ENCODE data around the gene FFAR1. TPM values are rescaled to one million over a fixed set of nuclear protein-coding genes. Genes with fewer than 3 reads are reported as not detected.

The FFAR1 gene
- total RNA-seq, 1 experiment from 2014 or later, result 1.7 TPM

DNA sequence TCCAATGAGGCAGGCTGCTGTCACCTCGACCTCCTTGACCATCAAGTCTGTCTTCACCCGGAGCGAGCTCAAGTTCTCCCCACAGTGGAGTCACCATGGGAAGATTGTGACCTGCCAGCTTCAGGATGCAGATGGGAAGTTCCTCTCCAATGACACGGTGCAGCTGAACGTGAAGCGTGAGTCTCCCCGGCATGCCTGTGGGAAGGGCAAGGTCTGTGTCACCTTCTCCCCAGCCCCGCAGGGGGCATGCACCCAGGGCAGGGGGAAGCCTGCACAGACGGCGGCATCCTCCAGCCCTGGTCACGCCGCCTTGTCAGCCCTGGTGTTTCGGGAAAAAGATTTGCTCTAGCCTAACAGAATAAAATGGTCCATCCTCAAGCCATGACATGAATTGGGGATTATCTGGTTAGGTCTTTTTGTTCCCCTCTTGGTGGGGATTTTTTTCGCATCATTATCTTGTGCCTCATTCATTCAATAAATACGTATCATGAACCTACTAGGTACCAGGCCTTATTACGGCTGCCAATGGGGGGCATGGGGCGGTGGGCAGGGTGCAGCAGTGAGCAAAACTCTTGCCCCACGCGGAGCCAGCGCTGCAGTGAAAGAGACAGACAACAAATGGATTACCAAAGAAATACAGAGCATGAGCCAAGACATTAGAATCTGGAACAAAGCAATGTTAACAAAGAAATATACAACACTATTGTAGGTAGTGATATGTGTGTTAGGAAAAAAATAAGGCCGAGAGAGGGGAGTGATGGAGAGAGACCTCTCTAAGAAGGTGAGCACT, 11.3 kb upstream of the FFAR1 start:
- no peak for DNase-seq (ENCODE audit: low read depth)
- in situ Hi-C loops (cut with HindIII; ENCODE audit: low pct_unique_long_range_greater_than_20kb, low sequenced_read_pairs), result no loop called here

DNA sequence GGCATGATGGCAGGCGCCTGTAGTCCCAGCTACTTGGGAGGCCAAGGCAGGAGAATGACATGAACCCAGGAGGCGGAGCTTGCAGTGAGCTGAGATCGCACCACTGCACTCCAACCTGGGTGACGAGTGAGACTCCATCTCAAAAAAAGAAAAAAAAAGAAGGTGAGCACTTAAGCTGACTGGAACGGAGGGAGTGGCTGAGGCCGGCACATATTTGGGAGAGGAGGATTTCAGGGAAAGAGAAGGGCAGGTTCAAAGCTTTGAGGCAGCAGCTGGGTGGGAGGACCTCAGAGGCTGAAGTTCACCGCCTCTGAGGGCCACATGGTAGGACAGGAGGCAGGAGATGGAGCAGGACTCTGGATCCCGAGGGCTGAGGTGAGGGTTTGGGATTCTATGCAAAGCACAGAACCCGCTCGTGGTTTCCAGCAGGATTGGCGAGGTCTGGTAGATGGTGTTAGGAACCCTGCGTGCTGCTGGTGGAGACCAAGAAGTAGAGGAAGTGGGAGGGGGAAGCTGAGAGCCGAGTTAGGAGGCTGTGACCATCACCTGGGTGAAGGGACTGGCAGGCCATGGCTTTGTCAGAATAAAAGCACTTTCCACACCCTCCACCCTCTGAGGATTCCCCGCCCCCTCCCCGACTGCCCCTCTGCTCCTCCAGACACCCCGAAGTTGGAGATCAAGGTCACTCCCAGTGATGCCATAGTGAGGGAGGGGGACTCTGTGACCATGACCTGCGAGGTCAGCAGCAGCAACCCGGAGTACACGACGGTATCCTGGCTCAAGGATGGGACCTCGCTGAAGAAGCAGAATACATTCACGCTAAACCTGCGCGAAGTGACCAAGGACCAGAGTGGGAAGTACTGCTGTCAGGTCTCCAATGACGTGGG, 10.4 kb upstream of the FFAR1 start:
- no peak for DNase-seq (ENCODE audit: low read depth)
- in situ Hi-C loops (cut with HindIII; ENCODE audit: low pct_unique_long_range_greater_than_20kb, low sequenced_read_pairs), result no loop called here

DNA sequence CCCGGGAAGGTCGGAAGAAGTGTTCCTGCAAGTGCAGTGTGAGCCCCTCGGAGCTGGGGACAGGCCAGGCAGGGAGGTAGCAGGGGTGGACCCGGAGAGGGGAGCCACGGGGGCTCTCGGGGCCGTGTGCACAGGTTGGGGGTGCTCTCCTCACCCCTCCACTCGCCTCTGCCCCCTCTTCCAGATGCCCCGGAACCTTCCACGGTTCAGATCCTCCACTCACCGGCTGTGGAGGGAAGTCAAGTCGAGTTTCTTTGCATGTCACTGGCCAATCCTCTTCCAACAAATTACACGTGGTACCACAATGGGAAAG, 9.8 kb upstream of the FFAR1 start:
- DNase-seq (ENCODE audit: low read depth), result no peak
- in situ Hi-C loops (cut with HindIII; ENCODE audit: low pct_unique_long_range_greater_than_20kb, low sequenced_read_pairs), result no loop called here

DNA sequence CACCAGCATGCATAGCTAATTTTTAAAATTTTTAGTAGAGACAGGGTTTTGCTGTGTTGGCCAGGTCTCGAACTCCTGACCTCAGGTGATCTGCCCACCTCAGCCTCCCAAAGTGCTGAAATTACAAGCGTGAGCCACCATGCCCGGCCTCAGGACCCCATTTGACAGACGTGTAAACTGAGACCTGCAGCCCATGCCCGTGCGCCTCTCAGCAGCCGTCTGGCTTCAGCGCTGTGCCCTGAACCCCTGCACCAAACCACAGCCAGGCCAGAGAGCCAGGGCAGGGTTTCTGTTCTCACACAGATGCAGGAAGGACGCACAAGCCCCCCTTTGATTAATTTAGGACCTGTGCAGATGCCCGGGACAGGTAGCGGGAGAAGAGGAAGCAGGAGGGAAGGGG, 7.3 kb upstream of the FFAR1 start:
- in situ Hi-C loops (cut with HindIII; ENCODE audit: low pct_unique_long_range_greater_than_20kb, low sequenced_read_pairs), result no loop called here
- DNase-seq (ENCODE audit: low read depth), result no peak

DNA sequence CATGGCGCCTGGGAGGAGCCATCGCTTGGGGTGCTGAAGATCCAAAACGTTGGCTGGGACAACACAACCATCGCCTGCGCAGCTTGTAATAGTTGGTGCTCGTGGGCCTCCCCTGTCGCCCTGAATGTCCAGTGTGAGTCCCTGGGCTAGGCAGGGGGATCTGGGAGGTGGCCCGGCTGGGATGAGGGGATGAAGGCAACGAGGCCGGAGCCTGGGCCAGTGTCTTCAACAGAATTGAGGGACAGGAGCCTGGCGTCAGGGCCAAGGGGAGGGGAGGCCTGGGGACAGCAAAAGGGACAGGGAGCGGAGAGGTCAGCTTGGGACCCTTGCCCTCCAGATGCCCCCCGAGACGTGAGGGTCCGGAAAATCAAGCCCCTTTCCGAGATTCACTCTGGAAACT, 6.7 kb upstream of the FFAR1 start:
- DNase-seq (ENCODE audit: low read depth), result no peak
- in situ Hi-C loops (cut with HindIII; ENCODE audit: low pct_unique_long_range_greater_than_20kb, low sequenced_read_pairs), result no loop called here

DNA sequence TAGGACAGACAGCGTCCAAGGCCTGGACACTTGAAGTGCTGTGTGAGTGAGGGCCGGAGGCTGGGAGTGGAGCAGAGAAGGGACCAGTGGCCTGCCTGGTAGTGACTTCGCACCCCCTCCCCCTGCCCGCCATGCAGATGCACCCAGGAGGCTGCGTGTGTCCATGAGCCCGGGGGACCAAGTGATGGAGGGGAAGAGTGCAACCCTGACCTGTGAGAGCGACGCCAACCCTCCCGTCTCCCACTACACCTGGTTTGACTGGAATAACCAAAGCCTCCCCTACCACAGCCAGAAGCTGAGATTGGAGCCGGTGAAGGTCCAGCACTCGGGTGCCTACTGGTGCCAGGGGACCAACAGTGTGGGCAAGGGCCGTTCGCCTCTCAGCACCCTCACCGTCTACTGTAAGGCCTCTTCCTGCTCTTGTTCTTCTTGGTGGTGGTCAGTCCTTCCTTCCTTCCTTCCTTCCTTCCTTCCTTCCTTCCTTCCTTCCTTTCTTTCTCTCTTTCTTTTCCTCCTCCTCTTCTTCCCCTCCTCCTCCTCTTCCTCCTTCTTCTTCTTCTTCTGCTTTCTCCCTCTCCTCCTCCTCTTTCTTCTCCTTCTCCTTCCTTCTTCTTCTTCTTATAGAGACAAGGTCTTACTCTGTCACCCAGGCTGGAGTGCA, 6.0 kb upstream of the FFAR1 start:
- in situ Hi-C loops (cut with HindIII; ENCODE audit: low pct_unique_long_range_greater_than_20kb, low sequenced_read_pairs), result no loop called here
- no peak for DNase-seq (ENCODE audit: low read depth)

DNA sequence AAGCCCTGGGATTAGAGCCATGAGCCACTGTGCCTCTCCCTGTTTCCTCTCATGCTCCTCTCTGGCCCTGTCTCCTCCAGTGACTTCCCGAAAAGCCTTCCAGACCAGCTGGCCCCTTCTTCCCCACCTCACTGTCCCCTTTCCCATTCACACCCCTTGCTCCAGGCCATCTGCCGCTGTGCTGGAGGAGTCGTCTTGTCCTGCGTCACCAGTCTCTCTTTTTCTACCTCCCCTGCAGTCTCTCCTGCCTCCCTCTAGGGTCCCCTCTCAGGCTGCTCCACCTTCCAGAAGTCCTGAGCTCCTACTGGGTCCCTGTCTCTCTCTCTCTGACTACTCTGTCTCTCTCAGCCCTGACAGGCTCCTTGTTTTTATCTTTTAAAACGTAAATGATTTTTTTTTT, 5.3 kb upstream of the FFAR1 start:
- DNase-seq (ENCODE audit: low read depth), result no peak
- in situ Hi-C loops (cut with HindIII; ENCODE audit: low pct_unique_long_range_greater_than_20kb, low sequenced_read_pairs), result no loop called here

DNA sequence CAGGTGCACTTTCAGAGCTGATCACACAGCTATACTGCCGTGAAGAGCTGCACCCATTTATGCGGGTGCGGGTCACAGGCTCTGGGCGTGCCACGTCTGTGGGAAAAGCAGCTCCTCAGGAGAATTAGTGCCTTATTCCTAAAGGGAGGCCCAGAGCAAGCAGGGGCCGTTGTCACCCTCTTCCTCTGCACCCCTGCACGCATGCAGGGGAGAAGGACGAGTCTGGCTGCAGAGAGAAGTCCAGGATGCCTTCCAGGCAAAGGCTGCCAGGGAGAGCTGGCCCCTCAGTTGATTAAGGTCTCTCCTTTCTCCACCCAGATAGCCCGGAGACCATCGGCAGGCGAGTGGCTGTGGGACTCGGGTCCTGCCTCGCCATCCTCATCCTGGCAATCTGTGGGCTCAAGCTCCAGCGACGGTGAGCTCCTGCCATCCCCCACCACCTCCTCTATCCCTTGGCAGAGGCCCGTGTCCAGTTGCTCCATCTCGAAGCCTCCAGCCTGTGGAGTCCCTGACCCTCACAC, 3.1 kb upstream of the FFAR1 start:
- DNase-seq (ENCODE audit: low read depth), result no peak
- in situ Hi-C loops (cut with HindIII; ENCODE audit: low pct_unique_long_range_greater_than_20kb, low sequenced_read_pairs), result no loop called here

DNA sequence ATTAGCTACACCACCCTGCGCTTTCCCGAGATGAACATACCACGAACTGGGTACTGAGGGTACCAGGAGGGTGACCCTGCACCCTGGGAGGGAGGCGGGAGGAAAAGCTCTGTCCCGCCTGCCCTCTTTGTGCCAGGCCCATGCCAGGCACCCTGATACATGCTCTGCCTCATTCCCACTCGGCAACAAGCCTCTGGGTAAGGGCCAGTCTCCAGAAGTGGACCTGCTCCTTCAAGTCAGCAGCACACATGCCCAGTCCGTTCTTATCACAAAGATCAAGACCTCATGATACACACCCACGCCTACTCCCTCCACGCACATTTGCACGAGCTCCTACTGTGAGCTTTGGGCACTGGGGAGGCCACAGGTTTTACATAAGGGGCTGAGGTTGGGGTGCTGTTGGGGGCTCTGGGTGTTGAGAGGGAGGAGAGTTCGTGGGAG, 2.0 kb upstream of the FFAR1 start:
- DNase-seq (ENCODE audit: low read depth), result no peak

DNA sequence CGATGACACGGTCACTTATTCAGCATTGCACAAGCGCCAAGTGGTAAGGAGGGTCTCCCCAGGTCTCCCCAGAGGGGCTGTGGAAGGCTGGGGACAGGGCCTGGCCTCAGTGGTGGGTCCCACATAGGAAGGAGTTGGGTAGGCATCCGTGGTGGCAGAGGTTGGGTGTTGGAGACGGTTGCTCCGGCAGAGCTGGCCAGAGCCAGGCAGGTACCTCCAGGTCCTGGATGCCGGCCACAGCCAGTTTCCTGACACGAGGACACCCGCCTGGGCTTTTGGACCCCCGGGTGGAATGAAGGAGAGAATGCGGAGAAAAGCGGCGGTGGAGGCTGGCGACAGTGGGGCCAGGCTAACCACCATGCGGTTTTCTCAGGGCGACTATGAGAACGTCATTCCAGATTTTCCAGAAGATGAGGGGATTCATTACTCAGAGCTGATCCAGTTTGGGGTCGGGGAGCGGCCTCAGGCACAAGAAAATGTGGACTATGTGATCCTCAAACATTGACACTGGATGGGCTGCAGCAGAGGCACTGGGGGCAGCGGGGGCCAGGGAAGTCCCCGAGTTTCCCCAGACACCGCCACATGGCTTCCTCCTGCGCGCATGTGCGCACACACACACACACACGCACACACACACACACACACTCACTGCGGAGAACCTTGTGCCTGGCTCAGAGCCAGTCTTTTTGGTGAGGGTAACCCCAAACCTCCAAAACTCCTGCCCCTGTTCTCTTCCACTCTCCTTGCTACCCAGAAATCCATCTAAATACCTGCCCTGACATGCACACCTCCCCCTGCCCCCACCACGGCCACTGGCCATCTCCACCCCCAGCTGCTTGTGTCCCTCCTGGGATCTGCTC, 1.3 kb upstream of the FFAR1 start:
- no peak for DNase-seq (ENCODE audit: low read depth)
- in situ Hi-C loops (cut with HindIII; ENCODE audit: low pct_unique_long_range_greater_than_20kb, low sequenced_read_pairs), result no loop called here

More for the DNA sequence above, 2.0 kb upstream of the FFAR1 start:
- in situ Hi-C loops (cut with HindIII; ENCODE audit: low pct_unique_long_range_greater_than_20kb, low sequenced_read_pairs), result no loop called here

DNA sequence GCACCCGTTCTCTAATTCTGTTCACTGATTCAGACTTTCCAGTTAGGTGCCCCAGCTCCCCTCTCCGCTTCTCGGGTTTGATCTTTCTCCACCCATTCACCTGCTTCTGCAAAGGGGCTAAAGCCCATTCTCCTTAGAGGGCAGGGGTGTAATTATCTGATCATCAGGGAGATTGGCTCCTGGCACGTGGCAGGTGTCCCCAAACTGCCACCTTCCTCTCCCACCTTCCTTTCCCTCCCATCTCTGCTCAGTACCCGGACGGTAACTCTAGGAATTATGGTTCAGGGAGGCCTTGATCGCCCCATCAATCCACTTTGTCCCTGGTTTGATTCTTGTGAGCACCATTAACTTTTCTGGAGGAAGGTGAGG, 212 bp downstream of the FFAR1 start:
- in situ Hi-C loops (cut with HindIII; ENCODE audit: low pct_unique_long_range_greater_than_20kb, low sequenced_read_pairs), result no loop called here
- no peak for DNase-seq (ENCODE audit: low read depth)

DNA sequence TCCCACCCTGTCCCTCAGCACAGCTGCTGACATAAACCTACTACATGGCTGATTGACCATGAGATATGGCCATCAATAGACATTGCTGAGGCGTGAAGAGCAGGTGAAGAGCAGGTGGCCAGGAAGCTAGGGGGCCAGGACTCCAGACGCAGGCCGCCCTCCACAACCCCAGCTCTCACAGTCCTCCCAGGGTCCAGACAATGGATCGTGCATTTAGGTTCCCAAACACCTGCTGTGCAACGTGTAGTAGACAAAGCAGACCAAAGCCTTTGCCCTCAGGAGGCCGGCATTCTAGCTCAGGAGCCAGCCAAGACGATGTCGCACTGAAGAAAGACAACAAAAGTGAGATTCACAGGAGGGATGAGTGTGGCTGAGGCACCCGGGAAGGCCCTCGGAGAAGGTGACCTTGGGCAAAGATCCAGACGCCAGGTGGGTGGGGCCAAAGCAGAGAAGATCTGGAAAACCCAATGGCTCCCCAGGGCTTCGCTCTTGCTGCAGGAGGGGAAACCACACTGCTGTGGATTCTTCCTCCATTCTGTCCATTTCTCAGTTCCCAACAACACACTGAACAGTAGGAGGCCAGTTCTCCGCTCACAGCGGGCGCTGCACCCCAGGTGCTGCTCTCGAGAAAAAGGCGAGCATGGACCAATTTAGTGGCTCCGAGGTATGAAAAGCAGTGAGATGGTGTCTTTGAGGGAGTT, 1.4 kb downstream of the FFAR1 start:
- in situ Hi-C loops (cut with HindIII; ENCODE audit: low pct_unique_long_range_greater_than_20kb, low sequenced_read_pairs), result no loop called here
- peak; percentile 29 for DNase-seq (ENCODE audit: low read depth)

DNA sequence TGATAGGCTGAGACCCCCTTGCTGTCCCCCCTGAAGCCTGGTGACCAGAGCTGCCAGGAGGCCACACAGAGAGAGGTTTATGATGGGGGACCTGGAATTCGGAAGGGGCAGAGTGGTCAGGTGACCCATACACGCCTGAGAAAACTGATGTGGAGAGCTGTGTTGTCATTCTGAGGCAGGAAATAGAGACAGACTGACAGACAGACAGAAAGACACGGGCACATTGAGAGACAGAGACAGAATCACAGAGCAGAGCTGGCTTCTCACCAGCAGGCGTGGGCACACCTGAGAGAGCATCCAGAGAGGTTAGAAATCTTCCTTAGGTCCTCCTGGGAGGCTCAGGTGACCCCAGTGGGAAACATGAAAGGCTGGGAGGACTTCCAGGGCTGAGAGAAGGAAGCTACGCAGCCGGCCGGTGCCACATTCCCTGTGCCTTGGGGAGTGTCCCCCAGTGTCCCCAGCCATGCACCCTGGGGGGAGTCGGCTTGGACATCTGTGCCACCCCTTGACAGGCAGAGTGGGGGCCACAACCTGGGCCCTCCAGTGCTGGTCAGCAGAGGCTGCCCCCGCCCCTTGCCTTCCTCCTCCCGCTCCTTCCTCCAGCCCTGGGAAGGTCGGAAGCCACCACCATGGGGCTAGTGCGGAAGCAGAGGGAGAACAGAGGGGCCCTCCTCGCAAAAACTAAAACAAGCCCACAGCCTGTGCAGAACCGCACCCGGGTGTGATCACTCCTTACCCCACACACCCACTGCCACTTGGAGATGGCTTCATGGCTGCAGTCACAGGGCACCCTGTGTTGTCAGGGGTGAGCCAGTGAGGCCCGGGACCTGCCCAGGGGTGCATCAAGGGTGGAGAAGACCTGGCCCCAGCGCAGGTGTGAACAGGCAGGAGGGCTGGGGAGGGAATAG, 2.2 kb downstream of the FFAR1 start:
- in situ Hi-C loops (cut with HindIII; ENCODE audit: low pct_unique_long_range_greater_than_20kb, low sequenced_read_pairs), result loop anchor here (10.0 kb wide), 1 partner anchor 85 kb away; no protein-coding TSS in a partner anchor
- peak; percentile 19 for DNase-seq (ENCODE audit: low read depth)

DNA sequence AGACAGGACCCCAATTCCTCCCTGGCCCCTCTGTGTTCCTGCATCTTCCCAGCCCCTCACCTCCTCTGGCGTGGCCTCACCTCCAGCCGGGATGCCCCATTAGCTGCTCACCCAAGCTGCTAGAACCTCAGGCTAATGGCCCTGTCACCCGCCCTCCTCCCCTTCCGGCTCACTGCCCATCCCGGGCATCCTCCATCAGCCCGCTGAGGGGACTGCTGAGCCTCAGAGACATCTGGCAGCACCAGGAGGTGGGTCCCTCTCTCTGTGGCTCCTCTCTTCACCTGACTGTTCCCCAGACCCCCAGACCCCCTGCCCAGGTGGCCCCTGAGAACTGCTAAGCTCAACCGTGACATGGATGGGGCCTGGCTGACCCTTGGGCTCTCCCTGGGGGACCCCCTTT, 2.9 kb downstream of the FFAR1 start:
- in situ Hi-C loops (cut with HindIII; ENCODE audit: low pct_unique_long_range_greater_than_20kb, low sequenced_read_pairs), result loop anchor here (10.0 kb wide), 1 partner anchor 84 kb away; no protein-coding TSS in a partner anchor
- DNase-seq (ENCODE audit: low read depth), result peak; percentile 66

DNA sequence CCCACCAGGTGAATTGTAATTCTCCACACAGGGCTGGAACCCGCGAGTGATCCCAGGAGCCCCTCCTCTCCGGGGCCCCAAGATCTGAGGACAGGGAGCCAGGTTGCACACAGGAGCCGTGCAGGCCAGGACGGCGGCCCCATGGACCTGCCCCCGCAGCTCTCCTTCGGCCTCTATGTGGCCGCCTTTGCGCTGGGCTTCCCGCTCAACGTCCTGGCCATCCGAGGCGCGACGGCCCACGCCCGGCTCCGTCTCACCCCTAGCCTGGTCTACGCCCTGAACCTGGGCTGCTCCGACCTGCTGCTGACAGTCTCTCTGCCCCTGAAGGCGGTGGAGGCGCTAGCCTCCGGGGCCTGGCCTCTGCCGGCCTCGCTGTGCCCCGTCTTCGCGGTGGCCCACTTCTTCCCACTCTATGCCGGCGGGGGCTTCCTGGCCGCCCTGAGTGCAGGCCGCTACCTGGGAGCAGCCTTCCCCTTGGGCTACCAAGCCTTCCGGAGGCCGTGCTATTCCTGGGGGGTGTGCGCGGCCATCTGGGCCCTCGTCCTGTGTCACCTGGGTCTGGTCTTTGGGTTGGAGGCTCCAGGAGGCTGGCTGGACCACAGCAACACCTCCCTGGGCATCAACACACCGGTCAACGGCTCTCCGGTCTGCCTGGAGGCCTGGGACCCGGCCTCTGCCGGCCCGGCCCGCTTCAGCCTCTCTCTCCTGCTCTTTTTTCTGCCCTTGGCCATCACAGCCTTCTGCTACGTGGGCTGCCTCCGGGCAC, 3.9 kb downstream of the FFAR1 start:
- DNase-seq (ENCODE audit: low read depth), result no peak
- in situ Hi-C loops (cut with HindIII; ENCODE audit: low pct_unique_long_range_greater_than_20kb, low sequenced_read_pairs), result loop anchor here (10.0 kb wide), 1 partner anchor 83 kb away; no protein-coding TSS in a partner anchor

DNA sequence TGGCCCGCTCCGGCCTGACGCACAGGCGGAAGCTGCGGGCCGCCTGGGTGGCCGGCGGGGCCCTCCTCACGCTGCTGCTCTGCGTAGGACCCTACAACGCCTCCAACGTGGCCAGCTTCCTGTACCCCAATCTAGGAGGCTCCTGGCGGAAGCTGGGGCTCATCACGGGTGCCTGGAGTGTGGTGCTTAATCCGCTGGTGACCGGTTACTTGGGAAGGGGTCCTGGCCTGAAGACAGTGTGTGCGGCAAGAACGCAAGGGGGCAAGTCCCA, 4.4 kb downstream of the FFAR1 start:
- no peak for DNase-seq (ENCODE audit: low read depth)

More for the DNA sequence above, 4.4 kb downstream of the FFAR1 start:
- in situ Hi-C loops (cut with HindIII; ENCODE audit: low pct_unique_long_range_greater_than_20kb, low sequenced_read_pairs), result loop anchor here (10.0 kb wide), 1 partner anchor 83 kb away; no protein-coding TSS in a partner anchor
